Kidney (tissue), 14 donors: ENCODE measurements around the gene NEDD4L. TPM values are rescaled to one million over a fixed set of nuclear protein-coding genes. Genes with fewer than 3 reads are reported as not detected.

Source experiments
- DNase-seq, 5 donors: peaks; one replicate each; pipeline ENCODE4 v3.0.0-alpha.2; 2013 to 2020
- FAIRE-seq: peaks from 2 replicates; lab custom pipeline; 2012; peaks lifted over from hg19 to GRCh38; lab: Jason Lieb, UNC
- H3K27ac ChIP-seq, 2 donors: one replicate each; pipeline ENCODE4 v1.7.0; 2013; ENCODE audit warnings: low read depth in 2 of 2, low read length in 2 of 2, inconsistent platforms in 1 of 2
- H3K27me3 ChIP-seq: one replicate; pipeline ENCODE4 v1.7.1; 2013; ENCODE audit warnings: low read length, inconsistent platforms; ENCODE audit not compliant: control insufficient read depth, insufficient read depth
- H3K36me3 ChIP-seq, 3 donors: one replicate each; pipeline versions ENCODE4 v1.7.0 to v1.7.1; 2013; ENCODE audit warnings: low read length in 3 of 3, control low read depth in 1 of 3, inconsistent platforms in 1 of 3; ENCODE audit not compliant: insufficient read depth in 3 of 3, control insufficient read depth in 2 of 3
- H3K4me1 ChIP-seq, 3 donors: one replicate each; pipeline versions ENCODE4 v1.7.0 to v1.7.1; 2013; ENCODE audit warnings: low read length in 3 of 3, inconsistent platforms in 1 of 3, low read depth in 1 of 3; ENCODE audit not compliant: control insufficient read depth in 2 of 3, insufficient read depth in 2 of 3
- H3K4me3 ChIP-seq, 3 donors: one replicate each; pipeline versions ENCODE4 v1.7.0 to v1.8.1; 2013; ENCODE audit warnings: low read length in 3 of 3, control low read depth in 1 of 3, inconsistent platforms in 1 of 3
- H3K9ac ChIP-seq, 3 donors: one replicate each; pipeline versions ENCODE4 v1.7.0 to v1.7.1; 2013; ENCODE audit warnings: low read length in 3 of 3, control low read depth in 1 of 3, inconsistent platforms in 1 of 3
- H3K9me3 ChIP-seq, 3 donors: one replicate each; pipeline versions ENCODE4 v1.7.0 to v1.7.1; 2013; ENCODE audit warnings: low read length in 3 of 3, control low read depth in 1 of 3, inconsistent platforms in 1 of 3; ENCODE audit not compliant: control insufficient read depth in 2 of 3, insufficient read depth in 1 of 3
- CTCF ChIP-seq: IDR thresholded peaks from 3 replicates; pipeline ENCODE4 v1.5.1; 2012; ENCODE audit warnings: mild to moderate bottlenecking, moderate library complexity, borderline replicate concordance; ENCODE audit not compliant: insufficient read depth; ENCODE audit errors: extremely low read depth
- intact Hi-C: fragments of 100-400 bp; cut with DNase I; formaldehyde crosslinking; loops from one replicate; pipeline ENCODE4 v1.11.1; 2022
- polyA plus RNA-seq: library from polyadenylated mRNA; stranded (reverse); fragments of 350-450 nt; fragmentation: Illumina TruSeq; extraction: RNeasy Lipid Tissue Mini Kit (QIAGEN cat#74804); gene quantifications from one replicate; pipeline ENCODE4 v1.2.3, GENCODE V29; 2014; ENCODE audit warnings: low read depth, low replicate concordance; ENCODE audit not compliant: insufficient read depth
- total RNA-seq: library from RNA; stranded (reverse); fragmentation: NEBNext Ultra II Directional; extraction: Animal tissue kit (Norgen Biotek cat#: 25700); gene quantifications from one replicate; pipeline ENCODE4 v1.2.1, GENCODE V29; 2021
- donor health status: control.
- donor health status: control.
- donor health status: control.
- donor health status: control.
- donor health status: control.
- donor health status: DM: yes; HTN: yes; CAD: no.
- donor health status: Normal renal cell carcinoma (clear cell type).

The NEDD4L gene
- total and polyA plus RNA-seq, 2 donors from 2014 or later, result 90.8 to 95.7 TPM

GRCh38 chr18:58172031-58172430 is 128.0 kb downstream of the NEDD4L start:
- FAIRE-seq (no peak), DNase-seq (no peak)
- no peaks in the 10 kb centered on the region for H3K27me3 ChIP-seq
- TF ChIP-seq CTCF, result no peak
- peaks cover 0 to 1% (median 0%) of the 10 kb centered on the region in 3 donors for H3K36me3 ChIP-seq
- no peak overlapping the region for H3K9ac ChIP-seq
- H3K4me1 ChIP-seq, result peaks cover 0 to 11% (median 3%) of the 10 kb centered on the region in 3 donors
- intact Hi-C loops, result no loop called here
- no peaks in the 10 kb centered on the region for H3K9me3 ChIP-seq
- no peak overlapping the region for H3K27ac ChIP-seq
- H3K4me3 ChIP-seq, result no peak overlapping the region

GRCh38 chr18:58174285-58174684 is 130.3 kb downstream of the NEDD4L start:
- no peak for DNase-seq
- intact Hi-C loops, result no loop called here
- no peaks in the 10 kb centered on the region for H3K27me3 ChIP-seq
- no peak for FAIRE-seq
- no peaks in the 10 kb centered on the region for H3K9me3 ChIP-seq
- TF ChIP-seq CTCF, result no peak
- H3K9ac ChIP-seq, result no peak overlapping the region
- no peak overlapping the region for H3K4me3 ChIP-seq
- H3K36me3 ChIP-seq, result no peaks in the 10 kb centered on the region
- peaks cover 4 to 25% (median 25%) of the 10 kb centered on the region in 3 donors for H3K4me1 ChIP-seq
- H3K27ac ChIP-seq, result no peak overlapping the region

- intact Hi-C loops, result no loop called here
- Histone ChIP-seq H3K27ac (no peak overlapping the region), H3K9me3 (no peaks in the 10 kb centered on the region), H3K4me3 (no peak overlapping the region), H3K9ac (no peak overlapping the region), H3K27me3 (no peaks in the 10 kb centered on the region), H3K4me1 (peaks cover 6 to 30% (median 27%) of the 10 kb centered on the region in 3 donors), H3K36me3 (no peaks in the 10 kb centered on the region)
- TF ChIP-seq CTCF, result no peak
- FAIRE-seq (no peak), DNase-seq (no peak)
Measured at GRCh38 chr18:58175122-58175785, 131.2 kb downstream of the NEDD4L start.
